ENCODE data around the gene INSR.

Gene INSR

DNA sequence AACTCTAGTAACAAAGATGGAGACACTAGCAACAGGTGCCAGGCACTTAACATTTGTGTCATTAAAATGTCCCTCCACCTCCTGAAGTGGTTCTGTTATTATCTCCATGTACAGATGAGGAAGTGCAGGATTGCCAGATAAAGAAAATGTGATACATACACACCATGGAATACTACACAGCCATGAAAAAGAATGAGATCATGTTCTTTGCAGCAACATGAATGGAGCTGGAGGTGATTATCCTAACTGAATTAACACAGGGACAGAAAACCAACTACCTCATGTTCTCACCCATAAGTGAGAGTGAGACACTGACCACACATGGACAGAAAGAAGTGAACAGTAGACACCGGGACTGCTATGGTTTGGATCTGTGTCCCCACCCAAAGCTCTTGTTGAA is 164.2 kb downstream of the INSR start:
- TF ChIP-seq, protein P1, sequence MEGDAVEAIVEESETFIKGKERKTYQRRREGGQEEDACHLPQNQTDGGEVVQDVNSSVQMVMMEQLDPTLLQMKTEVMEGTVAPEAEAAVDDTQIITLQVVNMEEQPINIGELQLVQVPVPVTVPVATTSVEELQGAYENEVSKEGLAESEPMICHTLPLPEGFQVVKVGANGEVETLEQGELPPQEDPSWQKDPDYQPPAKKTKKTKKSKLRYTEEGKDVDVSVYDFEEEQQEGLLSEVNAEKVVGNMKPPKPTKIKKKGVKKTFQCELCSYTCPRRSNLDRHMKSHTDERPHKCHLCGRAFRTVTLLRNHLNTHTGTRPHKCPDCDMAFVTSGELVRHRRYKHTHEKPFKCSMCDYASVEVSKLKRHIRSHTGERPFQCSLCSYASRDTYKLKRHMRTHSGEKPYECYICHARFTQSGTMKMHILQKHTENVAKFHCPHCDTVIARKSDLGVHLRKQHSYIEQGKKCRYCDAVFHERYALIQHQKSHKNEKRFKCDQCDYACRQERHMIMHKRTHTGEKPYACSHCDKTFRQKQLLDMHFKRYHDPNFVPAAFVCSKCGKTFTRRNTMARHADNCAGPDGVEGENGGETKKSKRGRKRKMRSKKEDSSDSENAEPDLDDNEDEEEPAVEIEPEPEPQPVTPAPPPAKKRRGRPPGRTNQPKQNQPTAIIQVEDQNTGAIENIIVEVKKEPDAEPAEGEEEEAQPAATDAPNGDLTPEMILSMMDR (IDR thresholded peaks at IDR 0.05; ENCODE audit: insufficient read depth, low read depth, low read length, missing control alignments), result no peak
- DNase-seq (ENCODE audit: low read depth), result no peak
- H3K4me3 ChIP-seq (ENCODE audit: low read length), result no peak overlapping the region

DNA sequence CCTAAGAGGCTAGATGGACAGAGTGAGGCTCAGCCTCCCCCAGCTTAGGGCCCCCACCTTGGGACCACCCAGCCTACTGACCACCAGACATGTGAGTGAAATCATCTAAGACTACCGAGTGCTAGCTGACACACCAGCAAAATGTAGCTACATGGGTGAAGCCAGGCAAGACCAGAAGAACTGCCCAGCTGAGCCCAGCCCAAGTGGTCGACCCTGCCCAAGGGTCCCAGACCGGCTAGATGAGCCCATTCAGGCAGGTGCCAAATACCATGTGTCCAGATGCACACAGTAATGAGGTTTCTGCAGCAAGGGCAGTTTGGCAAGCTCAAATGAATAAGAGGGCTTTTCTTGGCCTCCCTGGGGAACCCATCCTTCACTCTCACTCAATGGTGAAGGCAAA is 168.1 kb downstream of the INSR start:
- DNase-seq (ENCODE audit: low read depth), result no peak
- TF ChIP-seq, protein P1 (IDR thresholded peaks at IDR 0.05; ENCODE audit: insufficient read depth, low read depth, low read length, missing control alignments), result no peak
- no peak overlapping the region for H3K4me3 ChIP-seq (ENCODE audit: low read length)

- TF ChIP-seq, protein P1 (IDR thresholded peaks at IDR 0.05; ENCODE audit: insufficient read depth, low read depth, low read length, missing control alignments), result no peak
- no peak for DNase-seq (ENCODE audit: low read depth)
- no peak overlapping the region for H3K4me3 ChIP-seq (ENCODE audit: low read length)
Measured at GRCh38 chr19:7125221-7125620, 169.0 kb downstream of the INSR start.

GRCh38 chr19:7124782-7125181 is 169.4 kb downstream of the INSR start:
- no peak overlapping the region for H3K4me3 ChIP-seq (ENCODE audit: low read length)
- TF ChIP-seq, protein P1 (IDR thresholded peaks at IDR 0.05; ENCODE audit: insufficient read depth, low read depth, low read length, missing control alignments), result no peak
- no peak for DNase-seq (ENCODE audit: low read depth)

DNA sequence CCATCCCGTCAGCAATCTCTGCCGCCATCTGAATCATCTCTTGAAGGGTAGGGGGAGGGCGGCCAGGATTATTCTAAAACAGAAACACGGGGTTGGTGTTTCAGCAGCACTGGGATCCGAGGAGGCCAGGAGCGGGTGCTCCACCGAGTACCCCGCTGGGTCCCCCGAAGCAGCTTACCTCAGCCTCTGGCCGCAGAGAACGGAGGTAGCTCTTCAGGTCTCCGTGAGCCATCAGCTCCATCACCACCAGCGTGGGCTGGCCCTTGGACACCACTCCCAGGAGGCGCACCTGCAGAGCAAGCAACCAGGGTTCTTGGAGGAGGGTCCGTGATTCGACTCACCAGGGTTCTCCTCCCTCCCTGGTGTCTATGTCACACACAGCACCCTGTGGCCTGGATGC is 171.5 kb downstream of the INSR start:
- TF ChIP-seq, protein P1 (IDR thresholded peaks at IDR 0.05; ENCODE audit: insufficient read depth, low read depth, low read length, missing control alignments), result no peak

GRCh38 chr19:7120499-7120898 is 173.7 kb downstream of the INSR start:
- DNase-seq (ENCODE audit: low read depth), result no peak
- no peak overlapping the region for H3K4me3 ChIP-seq (ENCODE audit: low read length)
- TF ChIP-seq, protein P1 (IDR thresholded peaks at IDR 0.05; ENCODE audit: insufficient read depth, low read depth, low read length, missing control alignments), result no peak

More for the DNA sequence above, 171.5 kb downstream of the INSR start:
- H3K4me3 ChIP-seq (ENCODE audit: low read length), result no peak overlapping the region
- DNase-seq (ENCODE audit: low read depth), result no peak

DNA sequence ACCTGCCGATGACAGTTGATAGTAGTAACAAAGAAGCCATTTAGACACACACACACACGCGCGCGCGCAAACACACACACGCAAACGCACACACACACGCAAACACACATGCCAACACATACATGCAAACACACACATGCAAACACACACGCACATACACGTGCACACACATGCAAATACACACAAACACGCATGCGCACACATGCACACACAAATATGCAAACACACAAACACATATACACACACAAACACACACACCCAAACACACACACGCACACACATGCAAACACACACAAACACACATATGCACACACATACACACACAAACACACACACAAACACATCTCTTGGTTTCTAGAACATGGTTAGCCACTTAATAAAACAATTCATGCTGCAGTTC is 174.6 kb downstream of the INSR start:
- no peak for DNase-seq (ENCODE audit: low read depth)
- TF ChIP-seq, protein P1 (IDR thresholded peaks at IDR 0.05; ENCODE audit: insufficient read depth, low read depth, low read length, missing control alignments), result no peak

More for the DNA sequence above, 174.6 kb downstream of the INSR start:
- no peak overlapping the region for H3K4me3 ChIP-seq (ENCODE audit: low read length)

Measured in epithelial cell of esophagus (primary cell).